ENCODE results near the gene MARK3. TPM values are rescaled to one million over a fixed set of nuclear protein-coding genes. Genes with fewer than 3 reads are reported as not detected.

Gene MARK3
- total and polyA plus RNA-seq, 2 of the 4 experiments (the other 2 are of a cell fraction), result 78.5 to 80.5 TPM

DNA sequence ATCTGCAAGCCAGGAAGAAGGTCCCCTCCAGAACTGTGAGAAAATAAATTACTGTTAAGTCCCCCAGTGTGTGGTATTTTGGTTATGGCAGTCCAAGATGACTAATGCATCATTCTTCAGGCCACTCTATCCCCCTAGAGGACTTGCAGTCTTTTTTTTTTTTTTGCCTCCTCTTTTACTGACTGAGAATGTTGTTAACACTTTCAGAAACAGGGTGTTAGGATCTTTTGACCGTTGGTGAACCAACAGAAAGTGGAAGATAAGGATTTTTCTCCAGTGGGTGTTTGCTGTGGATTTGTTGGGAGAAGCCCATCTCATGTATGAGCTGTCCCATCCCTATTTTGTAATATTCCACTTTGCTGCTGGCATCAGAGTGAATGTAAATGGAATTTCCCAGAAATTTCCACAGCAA is 37.8 kb downstream of the MARK3 start:
- H3K9me3 ChIP-seq (ENCODE audit: control insufficient read depth, insufficient read depth, low read length), result no peaks in the 10 kb centered on the region
- H4K20me1 ChIP-seq (ENCODE audit: insufficient read depth, low read length), result peaks cover 65% of the 10 kb centered on the region
- H2BK15ac ChIP-seq (ENCODE audit: low read depth, low read length), result no peak overlapping the region
- ChIA-PET POLR2A (ENCODE audit: unreplicated experiment) (no interaction called here), CTCF (no interaction called here)
- peaks cover 21% of the 10 kb centered on the region for H3K4me1 ChIP-seq (ENCODE audit: control insufficient read depth, insufficient read depth, low read length)
- in situ Hi-C loops (cut with MboI; ENCODE audit: low sequenced_read_pairs) (no loop called here), intact Hi-C loops (cut with micrococcal nuclease) (no loop called here), dilution Hi-C loops (cut with HindIII; ENCODE audit: low sequenced_read_pairs, unreplicated experiment) (no loop called here)
- no peak overlapping the region for H2BK20ac ChIP-seq (ENCODE audit: low read depth, low read length)
- TF ChIP-seq MXI1 (IDR thresholded peaks at IDR 0.05; ENCODE audit: borderline replicate concordance, low read depth, low read length), result no peak
- TF ChIP-seq RCOR1 (IDR thresholded peaks at IDR 0.05; ENCODE audit: insufficient replicate concordance, low read length), result no peak
- TF ChIP-seq RFX5 (IDR thresholded peaks at IDR 0.05; ENCODE audit: low read depth, low read length), result no peak
- no peak for TF ChIP-seq CTCF (conservative IDR thresholded peaks at IDR 0.05; ENCODE audit: low read depth, low read length)
- no peak for TF ChIP-seq CHD1 (IDR thresholded peaks at IDR 0.05; ENCODE audit: low read depth, low read length)
- TF ChIP-seq MAZ (IDR thresholded peaks at IDR 0.05; ENCODE audit: borderline replicate concordance, low read depth, low read length), result no peak
- H3K9me1 ChIP-seq (ENCODE audit: insufficient read depth, low read length), result peaks cover 18% of the 10 kb centered on the region
- peak overlapping the region; percentile 66 for H2AK9ac ChIP-seq (replicated peaks; ENCODE audit: low read depth, low read length, poor library complexity)
- peak overlapping the region; percentile 49; the same call in 1 of the 2 replicates for H3K14ac ChIP-seq (replicated peaks; ENCODE audit: low read depth, low read length)
- no peak overlapping the region for H3K56ac ChIP-seq (ENCODE audit: extremely low read depth, insufficient read depth, low read length)
- no peaks in the 10 kb centered on the region for H3K27me3 ChIP-seq (ENCODE audit: control insufficient read depth, insufficient read depth, low read length)
- H3K4ac ChIP-seq (ENCODE audit: low read depth, low read length), result peak overlapping the region; percentile 66; the same call in 1 of the 2 replicates
- H2BK120ac ChIP-seq (ENCODE audit: low read depth, low read length), result 0 out of 2 replicates have a peak overlapping the region, but pooled peaks have one; percentile 2
- H2AK5ac ChIP-seq (ENCODE audit: low read depth, low read length), result no peak overlapping the region
- WGBS, 2 experiments (ENCODE audit: extremely low coverage in 2 of 2, insufficient read length in 1 of 2), result no CpG with 5 or more reads among the region's 1 CpG
- H2AFZ ChIP-seq (replicated peaks; ENCODE audit: low read length, poor library complexity), result no peak overlapping the region
- peaks cover 29 to 84% of the 10 kb centered on the region in 2 experiments for H3K79me1 ChIP-seq (ENCODE audit: low read depth in 1 of 2, low read length in 2 of 2)
- H3K4me2 ChIP-seq (ENCODE audit: low read depth, low read length), result peak overlapping the region; percentile 69
- H2BK5ac ChIP-seq (ENCODE audit: low read depth, low read length, poor library complexity, severe bottlenecking), result peak overlapping the region; percentile 37
- H3K23ac ChIP-seq (ENCODE audit: low read depth, low read length), result 0 out of 2 replicates have a peak overlapping the region, but pooled peaks have one; percentile 9
- ATAC-seq (ENCODE audit: low read depth) (peak; percentile 68), DNase-seq (peak; percentile 77)
- H3K27ac ChIP-seq (ENCODE audit: insufficient read depth, low read length), result no peak overlapping the region
- H4K91ac ChIP-seq (ENCODE audit: insufficient read depth, low read depth, low read length), result no peak overlapping the region
- no peak overlapping the region for H3K9ac ChIP-seq (ENCODE audit: low read depth, low read length)
- H3K18ac ChIP-seq (ENCODE audit: low read depth, low read length), result peak overlapping the region; percentile 7; the same call in 1 of the 2 replicates
- H4K8ac ChIP-seq (ENCODE audit: low read depth in 2 of 2, low read length in 2 of 2), result no peak overlapping the region
- no peak overlapping the region for H4K5ac ChIP-seq (ENCODE audit: low read depth, low read length)
- H3K4me3 ChIP-seq (ENCODE audit: insufficient read depth, low read depth, low read length), result no peak overlapping the region
- H3K36me3 ChIP-seq (ENCODE audit: control insufficient read depth, insufficient read depth, low read length), result no peaks in the 10 kb centered on the region; the same call in 1 of the 2 replicates
- no TSS peak for BruUV-seq (replicated peaks)

Data from IMR-90 (cell line).